ENCODE data around the gene ADAM21.
"Not testable (repeated sequence)": the region's sequence is repeated elsewhere in the genome, so short reads cannot be mapped to it uniquely, and the experiment has no call there.

ADAM21 gene

DNA sequence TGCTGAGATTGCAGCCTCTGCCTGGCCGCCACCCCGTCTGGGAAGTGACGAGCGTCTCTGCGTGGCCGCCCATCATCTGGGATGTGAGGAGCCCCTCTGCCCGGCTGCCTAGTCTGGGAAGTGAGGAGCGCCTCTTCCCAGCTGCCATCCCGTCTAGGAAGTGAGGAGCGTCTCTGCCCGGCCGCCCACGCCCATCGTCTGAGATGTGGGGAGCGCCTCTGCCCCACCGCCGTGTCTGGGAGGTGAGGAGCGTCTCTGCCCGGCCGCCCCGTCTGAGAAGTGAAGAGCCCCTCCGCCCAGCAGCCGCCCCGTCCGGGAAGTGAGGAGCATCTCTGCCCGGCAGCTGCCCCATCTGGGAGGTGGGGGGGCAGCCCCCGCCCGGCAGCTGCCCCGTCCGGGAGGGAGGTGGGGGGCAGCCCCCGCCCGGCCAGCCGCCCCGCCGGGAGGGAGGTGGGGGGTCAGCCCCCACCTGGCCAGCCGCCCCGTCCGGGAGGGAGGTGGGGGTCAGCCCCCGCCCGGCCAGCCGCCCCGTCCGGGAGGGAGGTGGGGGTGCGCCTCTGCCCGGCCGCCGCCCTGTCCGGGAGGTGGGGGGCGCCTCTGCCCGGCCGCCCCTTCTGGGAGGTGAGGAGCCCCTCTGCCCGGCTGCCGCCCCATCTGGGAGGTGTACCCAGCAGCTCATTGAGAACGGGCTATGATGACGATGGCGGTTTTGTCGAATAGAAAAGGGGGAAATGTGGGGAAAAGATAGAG lies 25.6 kb downstream of the ADAM21 start:
- not testable (repeated sequence) for DNase-seq

DNA sequence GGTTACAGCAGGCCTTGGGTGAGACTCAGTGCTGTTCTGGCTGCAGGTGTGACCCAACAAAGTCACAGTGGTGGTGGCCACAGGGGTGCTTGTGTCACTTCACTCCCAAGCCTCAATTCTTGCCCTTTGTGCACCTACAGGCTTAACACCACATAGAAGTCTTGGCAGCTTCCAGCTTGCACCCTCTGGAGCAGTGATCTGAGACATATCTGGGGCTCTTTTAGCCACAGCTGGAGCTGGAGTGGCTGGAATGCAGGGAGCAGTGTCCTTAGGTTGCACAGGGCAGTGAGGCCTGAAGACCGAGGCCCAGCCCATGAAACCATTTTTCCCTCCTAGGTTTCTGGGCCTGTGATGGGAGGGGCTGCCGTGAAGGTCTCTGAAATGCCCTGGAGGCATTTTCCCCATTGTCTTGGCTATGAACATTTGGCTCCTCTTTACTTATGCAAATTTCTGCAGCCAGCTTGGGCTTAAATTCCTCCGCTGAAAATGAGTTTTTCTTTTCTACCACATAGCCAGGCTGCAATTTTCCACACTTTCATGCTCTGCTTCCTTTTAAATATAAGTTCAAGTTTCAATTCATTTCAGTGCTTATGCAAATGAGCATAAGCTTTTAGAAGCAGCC lies 37.7 kb downstream of the ADAM21 start:
- no peak for DNase-seq

- no peak for DNase-seq
These were observed 46.2 kb downstream of the ADAM21 start for GRCh38 chr14:70498191-70498590.
